ENCODE data around the gene AHNAK2.

The AHNAK2 gene

DNA sequence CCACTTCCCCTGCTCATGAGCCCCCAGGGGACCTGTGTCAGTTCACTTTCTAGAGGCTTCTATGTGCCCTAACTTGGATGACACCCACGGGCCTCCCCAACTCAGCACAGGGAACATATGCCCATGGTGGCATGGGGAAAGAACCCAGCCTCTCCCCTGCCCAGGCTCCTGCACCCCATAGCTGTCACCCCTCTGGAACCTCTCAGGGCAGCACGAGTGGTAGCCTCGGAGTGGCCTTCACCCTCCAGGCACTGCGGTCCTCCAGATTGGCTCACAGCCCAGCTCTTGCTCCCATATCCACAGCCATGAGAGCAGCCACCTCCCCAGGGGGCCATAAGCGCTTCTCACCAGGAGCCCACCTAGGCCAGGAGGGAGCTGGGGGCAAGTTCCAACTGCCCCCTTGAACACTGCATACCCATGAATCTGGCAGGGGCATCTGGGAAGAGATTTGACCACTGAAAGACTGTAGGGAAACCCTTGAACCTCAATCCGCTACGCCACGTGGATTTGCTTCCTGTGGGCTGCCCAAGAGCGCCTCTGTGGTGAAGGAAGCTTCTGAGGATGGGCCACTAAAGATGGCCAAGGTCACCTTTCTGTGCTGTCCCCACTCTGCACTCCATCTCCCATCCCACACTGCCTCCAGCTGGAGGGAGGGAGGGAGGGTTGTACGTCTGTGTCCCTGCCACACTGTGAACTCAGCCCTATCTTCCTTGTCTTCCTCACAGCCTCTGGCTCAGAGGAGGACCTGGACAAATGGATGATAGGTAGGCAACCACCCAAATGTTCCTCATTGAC is 41.6 kb downstream of the AHNAK2 start:
- no peak for DNase-seq

DNA sequence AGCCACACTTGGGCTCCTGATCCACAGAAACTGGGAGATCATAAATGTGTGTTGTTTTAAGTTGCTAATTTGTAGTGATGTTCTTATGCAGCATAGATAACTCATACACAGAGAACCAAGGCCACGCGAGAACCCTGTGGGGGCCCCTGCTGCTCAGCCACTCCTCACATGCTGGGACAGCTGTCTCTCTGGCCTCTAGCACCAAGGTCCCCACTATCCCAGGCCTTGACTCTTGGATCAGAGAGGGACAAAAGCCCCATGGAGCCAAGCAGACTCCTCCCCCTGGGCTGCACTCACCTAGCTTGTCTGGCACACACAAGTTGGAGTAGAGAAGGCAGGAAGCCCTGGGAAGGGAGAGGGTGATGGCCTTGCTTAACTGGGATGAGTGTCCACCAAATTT is 42.2 kb downstream of the AHNAK2 start:
- DNase-seq = no peak

DNA sequence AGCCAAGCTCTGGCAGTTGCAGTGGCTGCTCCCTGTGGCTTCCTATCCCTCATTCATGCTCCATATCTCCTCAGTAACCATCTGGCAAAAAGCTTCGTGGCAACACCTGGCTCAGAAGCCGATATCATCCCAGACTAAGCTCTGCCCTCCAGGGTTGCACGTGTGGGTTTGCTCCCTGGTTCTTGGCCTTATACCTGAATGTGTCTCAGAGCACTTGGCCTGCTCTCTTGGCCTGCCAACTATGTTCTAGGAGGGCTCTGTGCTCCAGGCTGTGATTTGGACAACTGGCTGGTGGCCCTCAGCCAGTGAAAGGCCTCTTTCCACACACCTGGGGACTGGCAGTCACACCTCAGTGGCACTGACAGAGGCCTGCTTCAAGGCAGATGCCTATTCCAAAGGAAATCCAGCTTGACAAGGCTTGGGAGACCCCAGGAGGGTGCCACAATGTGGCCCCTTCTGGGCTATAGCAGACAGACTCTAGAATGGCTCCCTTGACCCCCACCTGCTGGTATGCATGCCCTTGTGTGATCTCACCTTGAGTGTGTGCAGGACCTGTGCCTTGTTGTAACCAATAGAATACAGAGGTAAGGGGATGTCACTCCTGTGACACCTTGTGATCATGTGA is 43.0 kb downstream of the AHNAK2 start:
- DNase-seq = no peak

DNA sequence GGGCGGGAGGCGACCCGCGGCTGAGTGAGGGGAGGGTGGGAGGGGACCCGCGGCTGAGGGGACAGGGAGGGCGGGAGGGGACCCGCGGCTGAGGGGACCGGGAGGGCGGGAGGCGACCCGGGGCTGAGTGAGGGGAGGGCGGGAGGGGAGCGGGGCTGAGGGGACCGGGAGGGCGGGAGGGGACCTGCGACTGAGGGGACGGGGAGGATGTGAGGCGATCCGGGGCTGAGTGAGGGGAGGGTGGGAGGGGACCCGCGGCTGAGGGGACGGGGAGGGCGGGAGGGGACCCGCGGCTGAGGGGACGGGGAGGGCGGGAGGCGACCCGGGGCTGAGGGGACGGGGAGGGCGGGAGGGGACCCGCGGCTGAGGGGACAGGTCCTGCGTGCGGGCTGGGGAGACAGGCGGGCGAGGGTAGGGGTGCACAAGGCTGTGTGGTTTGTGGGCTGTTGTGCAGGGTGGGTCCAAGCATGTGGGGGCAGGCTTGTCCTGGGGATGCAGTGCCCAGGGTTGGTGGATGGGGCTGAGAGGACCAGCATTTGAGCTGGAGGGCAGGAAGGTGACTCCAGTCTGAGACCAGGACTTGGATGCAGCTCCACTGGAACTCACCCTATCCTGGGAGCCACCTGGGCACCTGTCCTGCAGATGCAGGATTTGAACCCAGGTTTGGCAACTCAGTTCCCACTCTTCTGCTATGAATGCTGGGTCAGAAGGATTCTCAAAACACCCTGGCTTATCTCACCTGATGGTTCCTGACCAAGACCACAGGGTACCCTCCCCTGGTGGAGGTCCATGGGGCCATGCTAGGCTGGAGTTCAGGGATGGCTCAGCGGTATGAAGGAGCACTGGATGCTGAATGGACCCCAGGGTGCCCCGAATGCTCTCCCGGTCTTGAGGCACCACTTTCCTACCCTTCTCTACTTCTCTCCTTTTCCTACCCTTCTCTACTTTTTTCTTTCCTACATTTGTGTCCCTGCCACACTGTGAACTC is 44.1 kb downstream of the AHNAK2 start:
- DNase-seq = no peak

DNA sequence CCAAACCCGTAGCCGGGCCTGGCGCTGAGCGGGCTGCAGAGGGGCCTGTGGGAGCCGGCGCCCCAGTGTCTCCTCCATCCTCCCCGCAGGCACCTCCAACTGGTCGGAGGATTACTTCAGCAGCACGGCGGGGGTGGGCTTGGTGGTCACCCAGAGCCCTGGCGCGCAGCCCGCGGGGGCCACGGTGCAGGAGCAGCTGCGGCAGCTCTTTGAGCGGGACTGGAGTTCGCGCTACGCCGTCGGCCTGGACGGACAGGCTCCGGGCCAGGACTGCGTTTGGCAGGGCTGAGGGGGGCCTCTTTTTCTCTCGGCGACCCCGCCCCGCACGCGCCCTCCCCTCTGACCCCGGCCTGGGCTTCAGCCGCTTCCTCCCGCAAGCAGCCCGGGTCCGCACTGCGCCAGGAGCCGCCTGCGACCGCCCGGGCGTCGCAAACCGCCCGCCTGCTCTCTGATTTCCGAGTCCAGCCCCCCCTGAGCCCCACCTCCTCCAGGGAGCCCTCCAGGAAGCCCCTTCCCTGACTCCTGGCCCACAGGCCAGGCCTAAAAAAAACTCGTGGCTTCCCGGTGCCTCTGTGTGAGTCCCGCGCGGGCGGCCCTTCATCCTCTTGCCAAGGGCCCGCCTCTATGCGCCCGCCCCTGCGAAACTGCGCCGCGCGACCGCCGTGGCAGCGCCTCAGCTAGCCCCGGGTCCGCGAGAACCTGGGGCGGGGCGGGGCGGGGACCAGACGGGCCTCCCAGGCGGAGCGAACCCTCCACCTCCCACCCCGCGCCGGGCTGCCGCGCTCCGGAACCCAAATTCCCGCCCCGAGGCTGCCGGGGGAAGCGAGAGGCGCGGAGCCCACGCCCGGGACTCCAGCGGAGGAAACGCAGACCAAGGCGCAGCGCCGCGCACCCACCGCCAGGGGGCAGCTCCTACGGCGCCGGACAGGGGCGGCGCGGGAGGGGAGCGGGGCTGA is 45.2 kb downstream of the AHNAK2 start:
- peak; percentile 79 to 87 for DNase-seq

DNA sequence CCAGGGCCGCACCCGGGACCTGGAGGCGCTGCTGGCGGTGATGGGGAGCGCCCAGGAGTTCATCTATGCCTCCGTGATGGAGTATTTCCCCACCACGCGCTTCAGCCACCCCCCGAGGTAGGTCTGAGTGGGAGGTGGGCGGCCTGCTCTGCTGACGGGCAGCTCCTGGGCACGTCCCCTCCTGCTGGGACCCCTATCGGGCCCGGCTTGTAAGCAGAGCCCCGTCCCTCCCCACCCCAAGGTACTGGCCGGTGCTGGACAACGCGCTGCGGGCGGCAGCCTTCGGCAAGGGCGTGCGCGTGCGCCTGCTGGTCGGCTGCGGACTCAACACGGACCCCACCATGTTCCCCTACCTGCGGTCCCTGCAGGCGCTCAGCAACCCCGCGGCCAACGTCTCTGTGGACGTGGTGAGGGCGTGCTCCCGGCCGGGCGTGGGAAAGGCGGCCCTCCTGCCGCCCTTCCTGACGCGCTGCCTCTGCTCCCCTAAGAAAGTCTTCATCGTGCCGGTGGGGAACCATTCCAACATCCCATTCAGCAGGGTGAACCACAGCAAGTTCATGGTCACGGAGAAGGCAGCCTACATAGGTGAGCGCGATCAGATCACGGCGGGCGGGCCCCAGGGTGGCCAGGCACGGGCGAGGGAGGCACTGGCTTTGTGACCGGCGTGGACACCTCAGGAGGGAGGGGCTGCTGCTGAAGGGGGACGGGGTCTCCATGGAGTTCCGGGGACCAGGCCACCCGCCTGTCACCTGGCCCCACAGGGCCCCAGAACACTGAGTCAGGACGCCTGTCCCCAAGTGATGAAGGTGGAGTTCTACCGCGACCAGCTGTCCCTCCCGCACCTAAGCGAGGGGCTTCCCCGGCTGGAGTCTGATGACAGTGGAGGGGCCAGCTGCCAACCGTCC is 46.2 kb downstream of the AHNAK2 start:
- no peak for DNase-seq

DNA sequence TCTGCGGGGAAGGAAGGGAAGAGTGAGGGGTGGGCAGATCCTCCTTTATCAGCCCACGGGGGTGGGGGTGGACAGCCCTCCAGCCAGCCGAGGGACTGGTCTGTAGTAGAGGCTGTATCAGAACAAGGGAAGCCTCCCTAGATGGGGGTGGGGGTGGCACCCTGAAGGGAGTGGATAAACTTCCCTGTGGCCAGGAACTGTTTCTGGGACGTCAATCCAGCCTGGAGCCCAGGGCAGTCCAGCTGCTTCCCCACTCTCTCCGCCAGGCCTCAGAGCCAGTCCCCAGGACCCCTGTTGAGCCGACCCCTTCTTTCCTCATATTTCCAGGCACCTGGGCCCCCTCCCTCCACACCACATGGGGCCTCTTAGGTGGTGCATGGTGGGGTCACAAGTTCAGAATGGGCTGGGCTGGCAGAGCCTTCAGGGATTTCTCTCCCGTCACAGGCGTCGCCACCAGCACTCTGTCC is 46.8 kb downstream of the AHNAK2 start:
- DNase-seq = no peak

DNA sequence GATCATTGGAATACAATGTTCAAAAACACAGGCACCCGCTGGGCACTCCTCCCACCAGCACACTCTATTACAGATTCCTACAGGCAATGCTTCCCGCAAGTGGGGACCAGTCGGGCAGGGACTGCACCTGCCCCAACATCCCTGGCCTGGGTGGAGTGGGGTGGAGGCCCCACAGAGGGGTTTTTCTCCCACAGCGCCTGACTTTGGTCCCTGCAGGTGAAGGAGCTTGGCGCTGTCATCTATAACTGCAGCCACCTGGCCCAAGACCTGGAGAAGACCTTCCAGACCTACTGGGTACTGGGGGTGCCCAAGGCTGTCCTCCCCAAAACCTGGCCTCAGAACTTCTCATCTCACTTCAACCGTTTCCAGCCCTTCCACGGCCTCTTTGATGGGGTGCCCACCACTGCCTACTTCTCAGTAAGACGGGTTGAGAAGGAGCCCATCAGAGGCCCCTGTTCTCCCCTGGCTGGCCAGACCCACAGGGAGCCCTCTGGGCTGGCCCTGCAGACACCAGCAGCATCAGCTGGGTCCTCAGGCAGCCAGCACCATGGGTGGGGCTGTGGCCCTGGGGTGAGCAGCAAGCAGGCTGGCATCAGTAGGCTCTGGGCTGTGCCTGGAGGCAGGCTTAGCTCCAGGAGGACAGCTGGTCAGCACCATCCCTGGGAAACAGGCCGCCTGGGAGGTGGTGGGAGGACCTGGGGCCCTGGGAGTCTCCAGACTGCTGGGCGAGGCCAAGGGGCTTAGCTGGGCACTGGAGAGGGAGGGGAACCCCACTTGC is 47.5 kb downstream of the AHNAK2 start:
- DNase-seq = no peak

DNA sequence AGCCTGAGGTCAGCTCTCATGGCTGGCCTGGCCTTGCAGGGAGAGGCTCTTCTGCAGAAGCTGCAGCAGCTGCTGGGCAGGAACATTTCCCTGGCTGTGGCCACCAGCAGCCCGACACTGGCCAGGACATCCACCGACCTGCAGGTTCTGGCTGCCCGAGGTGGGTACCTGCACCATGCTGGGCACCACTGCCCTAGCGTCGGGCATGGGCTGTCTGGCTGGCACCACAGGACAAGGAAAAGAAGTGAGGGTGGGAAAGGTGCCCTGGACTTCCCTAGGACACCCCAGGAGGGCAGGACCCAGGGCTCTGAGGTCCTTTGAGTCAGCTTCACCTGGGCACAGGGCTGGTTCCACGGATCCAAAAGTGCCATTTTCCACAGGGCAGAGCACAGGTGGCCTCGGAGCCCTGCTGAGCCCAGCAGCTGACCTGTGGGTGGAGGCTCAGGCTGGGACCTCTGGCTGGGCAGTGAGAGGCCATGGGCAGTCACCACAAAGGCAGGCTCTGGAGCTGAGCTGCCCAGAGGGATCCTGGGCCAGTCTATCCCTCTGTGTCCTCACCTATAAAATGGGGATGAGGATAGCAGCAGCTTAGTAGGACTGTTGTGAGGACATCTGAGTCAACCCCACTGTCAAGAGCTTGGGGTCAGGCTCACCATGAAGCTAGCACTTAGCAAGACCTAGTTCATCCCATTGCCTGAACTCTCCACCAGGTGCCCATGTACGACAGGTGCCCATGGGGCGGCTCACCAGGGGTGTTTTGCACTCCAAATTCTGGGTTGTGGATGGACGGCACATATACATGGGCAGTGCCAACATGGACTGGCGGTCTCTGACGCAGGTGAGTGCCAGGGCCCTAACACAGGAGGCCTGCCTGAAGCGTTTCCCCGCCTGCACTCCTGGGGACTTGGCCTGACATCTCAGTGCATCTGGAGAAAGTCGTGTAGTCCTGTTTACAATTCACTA is 48.6 kb downstream of the AHNAK2 start:
- DNase-seq = no peak

DNA sequence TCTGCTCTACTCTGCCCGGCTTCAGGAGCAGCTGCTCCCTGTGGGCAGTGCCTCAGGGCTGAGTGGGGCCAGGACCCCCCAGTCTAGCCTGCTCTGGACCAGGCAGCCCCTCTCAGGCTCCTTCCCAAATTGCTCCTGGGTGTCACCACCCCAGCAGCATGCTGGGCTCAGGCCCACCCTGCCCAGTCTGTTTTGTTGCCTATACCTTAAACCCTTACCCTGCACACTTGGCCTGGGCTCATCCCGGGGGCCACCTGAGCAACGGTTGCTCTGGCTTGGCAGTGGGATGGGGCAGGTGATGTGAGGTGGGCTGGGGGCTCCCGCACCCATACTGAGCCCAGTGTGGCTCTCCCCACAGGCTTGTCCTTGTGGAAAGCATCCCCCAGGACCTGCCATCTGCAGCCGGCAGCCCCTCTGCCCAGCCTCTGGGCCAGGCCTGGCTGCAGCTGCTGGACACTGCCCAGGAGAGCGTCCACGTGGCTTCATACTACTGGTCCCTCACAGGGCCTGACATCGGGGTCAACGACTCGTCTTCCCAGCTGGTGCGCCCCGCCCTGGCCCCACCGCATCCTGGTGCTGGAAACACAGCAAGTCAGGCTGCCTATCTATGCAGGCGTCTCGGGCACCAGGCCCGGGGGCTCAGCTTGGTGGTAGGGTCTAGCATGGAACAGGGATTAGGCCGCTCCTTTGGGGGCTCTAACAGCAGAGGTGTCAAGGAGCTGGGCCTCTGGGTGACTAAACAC is 49.6 kb downstream of the AHNAK2 start:
- no peak for DNase-seq

DNA sequence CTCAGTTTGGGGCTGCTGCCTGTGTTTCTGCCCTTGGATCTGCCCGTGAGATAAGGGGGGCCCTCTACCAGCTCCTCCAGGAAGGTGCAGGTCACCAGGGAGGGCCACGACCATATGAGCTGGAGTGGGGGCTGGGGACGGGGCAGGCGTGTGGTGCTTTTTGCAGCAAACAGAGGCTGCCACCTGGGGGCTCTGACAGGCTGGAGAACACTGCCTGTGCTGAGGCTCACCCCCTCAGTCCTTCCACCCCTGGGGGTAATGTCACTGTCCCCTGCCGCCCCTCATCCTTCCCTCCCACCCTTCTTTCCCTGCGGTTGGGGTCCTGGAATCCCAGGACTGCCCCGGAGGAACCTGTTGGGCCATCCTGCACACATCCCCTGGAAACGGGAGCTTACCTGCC is 50.3 kb downstream of the AHNAK2 start:
- DNase-seq = no peak

DNA sequence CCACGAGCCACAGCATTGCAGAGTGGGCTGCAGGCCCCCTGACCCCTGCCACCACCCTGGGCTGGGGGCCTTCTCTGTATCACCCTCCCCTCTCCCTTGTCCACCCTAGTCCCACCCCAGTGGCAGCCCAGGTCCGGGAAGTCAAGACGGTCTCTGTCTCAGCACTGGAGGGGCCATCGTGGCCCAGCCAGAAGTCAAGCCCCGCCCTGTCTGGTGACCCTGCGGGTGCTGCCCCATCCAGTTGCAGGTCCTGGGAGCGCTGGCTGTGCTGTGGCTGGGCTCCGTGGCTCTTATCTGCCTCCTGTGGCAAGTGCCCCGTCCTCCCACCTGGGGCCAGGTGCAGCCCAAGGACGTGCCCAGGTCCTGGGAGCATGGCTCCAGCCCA is 50.8 kb downstream of the AHNAK2 start:
- DNase-seq = no peak

DNA sequence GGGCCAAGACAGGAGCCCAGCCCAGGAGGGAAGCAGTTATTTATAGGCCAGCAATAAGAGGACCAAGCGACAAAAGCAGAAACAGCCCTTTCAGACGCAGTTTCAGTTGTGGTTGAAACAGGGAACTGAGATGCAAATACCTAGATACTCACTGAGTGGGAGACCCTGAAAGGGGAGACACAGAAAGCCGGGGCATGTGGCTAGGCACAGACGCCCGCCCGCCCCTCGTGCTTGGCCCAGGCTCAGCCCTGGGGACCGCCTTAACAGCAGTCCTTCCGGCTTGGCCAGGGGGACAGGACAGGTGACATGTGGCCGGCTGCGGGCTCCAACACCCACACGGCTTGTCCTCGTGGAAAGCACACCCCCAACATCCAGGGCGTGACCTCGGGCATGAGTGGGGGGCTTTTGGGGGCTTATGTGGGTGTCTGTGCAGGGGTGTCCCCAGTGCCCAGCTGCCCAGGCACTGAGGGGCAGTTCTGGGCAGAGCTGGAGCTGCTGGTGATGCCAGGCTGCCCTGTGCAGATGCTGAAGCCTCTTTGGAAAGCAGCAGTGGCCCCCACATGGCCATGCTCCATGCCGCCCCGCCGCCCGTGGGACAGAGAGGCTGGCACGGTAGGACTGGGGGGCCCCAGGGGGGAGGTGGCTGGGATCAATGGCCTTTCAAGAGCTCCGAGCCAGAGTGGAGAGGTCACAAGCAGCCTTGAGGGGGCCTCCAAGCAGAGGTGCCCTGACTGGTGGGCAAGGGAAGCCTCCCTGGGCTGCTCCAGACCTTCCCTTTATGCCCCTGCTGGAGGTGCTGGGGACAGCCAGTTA is 51.3 kb downstream of the AHNAK2 start:
- DNase-seq = peak; percentile 8 to 57

DNA sequence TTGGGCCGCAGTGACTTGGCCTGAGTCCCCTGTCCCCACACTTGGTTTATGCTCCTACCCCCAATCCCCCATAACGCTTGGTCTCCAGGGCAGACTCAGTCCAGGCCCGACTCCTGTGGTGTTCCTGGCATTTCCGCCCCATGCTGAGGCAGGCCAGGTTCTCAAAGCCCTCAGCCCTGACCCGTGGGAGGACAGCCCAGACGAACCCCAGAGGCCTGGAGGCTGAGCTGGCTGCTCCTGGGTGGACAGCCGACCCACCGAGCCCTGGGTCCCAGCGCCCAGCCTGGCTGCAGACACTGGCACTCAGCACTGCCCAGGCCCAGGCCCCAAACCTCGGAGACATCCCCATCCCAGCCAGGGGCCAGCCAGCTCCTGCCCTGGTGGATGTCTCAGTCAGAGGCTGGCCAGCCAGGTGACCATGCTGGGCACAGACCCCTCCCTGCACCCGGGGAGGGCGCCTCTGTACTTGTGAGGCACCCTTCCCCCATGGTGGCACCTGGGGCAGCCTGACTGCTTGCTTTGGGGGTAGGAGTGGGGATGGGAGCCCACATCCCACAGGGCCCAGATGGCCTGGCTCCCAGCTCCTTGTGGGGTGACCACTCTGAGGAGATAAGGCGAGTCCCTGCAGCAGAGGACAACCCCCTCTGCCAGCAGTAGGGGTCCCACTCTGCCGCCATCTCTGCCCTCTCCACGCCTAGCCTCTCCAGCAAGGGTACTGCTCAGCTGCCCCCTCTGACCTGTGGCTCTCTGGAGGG is 52.1 kb downstream of the AHNAK2 start:
- DNase-seq = no peak

DNA sequence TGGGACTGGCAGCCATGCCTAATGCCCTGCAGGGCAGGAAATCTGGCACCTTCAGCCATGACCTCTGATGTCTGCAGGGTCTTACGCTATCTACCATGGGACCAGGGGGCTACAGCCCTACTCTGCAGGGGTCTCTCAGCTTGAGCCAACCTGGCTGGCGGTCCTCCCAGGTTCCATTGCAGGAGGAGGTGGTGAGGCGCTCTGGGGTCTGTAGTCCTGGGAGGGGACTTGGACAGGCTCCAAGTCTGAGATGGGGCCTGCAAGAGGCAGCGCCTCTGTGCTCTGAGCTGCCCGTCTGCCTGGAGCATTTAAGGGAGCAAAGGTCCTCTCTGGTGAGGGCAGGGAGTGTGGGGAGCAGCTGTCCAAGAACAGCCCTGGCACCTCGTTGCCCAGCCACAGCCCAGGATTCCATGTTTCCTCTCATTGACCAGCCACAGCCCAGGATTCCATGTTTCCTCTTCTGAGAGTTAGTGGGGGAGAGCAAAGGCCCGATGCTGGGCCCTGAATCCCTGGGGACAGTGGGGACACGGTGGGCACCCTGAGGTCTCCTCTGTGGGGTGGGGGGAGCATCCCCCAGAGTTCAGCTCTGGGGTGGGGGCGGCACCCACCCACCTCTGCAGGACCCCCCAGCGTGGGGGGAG is 52.8 kb downstream of the AHNAK2 start:
- DNase-seq = no peak

Measured in CD4-positive, alpha-beta T cell treated with Interferon alpha-2 for 1 hour (primary cell).